Coronary artery (tissue), 2 donors: ENCODE results near the gene ONECUT3.
"Not testable (repeated sequence)": the region's sequence is repeated elsewhere in the genome, so short reads cannot be mapped to it uniquely, and the experiment has no call there.

Experiments used
- DNase-seq: peaks from one replicate; pipeline ENCODE4 v3.0.0-alpha.2; 2017; ENCODE audit warnings: low spot score
- H3K27ac ChIP-seq, 2 donors: fragments of 200-600 bp; sonication (generic); one replicate each; pipeline ENCODE4 v1.5.1; 2016 to 2019
- H3K4me3 ChIP-seq: fragments of 200-600 bp; sonication (generic); 2 replicates; pipeline ENCODE4 v1.5.1; 2016; ENCODE audit warnings: mild to moderate bottlenecking, moderate library complexity
- CTCF ChIP-seq: fragments of 200-600 bp; sonication (generic); IDR thresholded peaks from one replicate; pipeline ENCODE4 v1.5.1; 2019; ENCODE audit warnings: antibody characterized with exemption

The ONECUT3 gene

GRCh38 chr19:1790054-1790792 lies 36.9 kb downstream of the ONECUT3 start:
- Histone ChIP-seq H3K4me3 (peak overlapping the region; percentile 34), H3K27ac (no peak overlapping the region)
- DNase-seq, result no peak
- no peak for TF ChIP-seq CTCF

- no peak overlapping the region for H3K4me3 ChIP-seq
- no peak overlapping the region for H3K27ac ChIP-seq
- no peak for DNase-seq
- no peak for TF ChIP-seq CTCF
Measured at GRCh38 chr19:1791879-1792278, 38.6 kb downstream of the ONECUT3 start.

- no peak for DNase-seq
- Histone ChIP-seq H3K4me3 (no peak overlapping the region), H3K27ac (no peak overlapping the region)
- TF ChIP-seq CTCF, result no peak
Measured at GRCh38 chr19:1794424-1795172, 41.3 kb downstream of the ONECUT3 start.

- no peak overlapping the region for H3K4me3 ChIP-seq
- no peak overlapping the region for H3K27ac ChIP-seq
- DNase-seq, result no peak
- no peak for TF ChIP-seq CTCF
Measured at GRCh38 chr19:1796395-1797142, 43.3 kb downstream of the ONECUT3 start.

- not testable (repeated sequence) for H3K27ac ChIP-seq, DNase-seq, H3K4me3 ChIP-seq
Measured at GRCh38 chr19:1797313-1797712, 44.0 kb downstream of the ONECUT3 start.

GRCh38 chr19:1799695-1800342 lies 46.5 kb downstream of the ONECUT3 start:
- Histone ChIP-seq H3K4me3 (no peak overlapping the region), H3K27ac (no peak overlapping the region)
- no peak for TF ChIP-seq CTCF
- no peak for DNase-seq

GRCh38 chr19:1804858-1805257 lies 51.6 kb downstream of the ONECUT3 start:
- no peak for DNase-seq
- TF ChIP-seq CTCF, result no peak
- no peak overlapping the region for H3K4me3 ChIP-seq
- H3K27ac ChIP-seq, result no peak overlapping the region
